Hematopoietic multipotent progenitor cell treated with erythropoietin and hydrocortisone succinate and interleukin-3 and kit ligand, for 4 days (in vitro differentiated cells): ENCODE measurements around the gene PLPPR2.
"Not testable (repeated sequence)": the region's sequence is repeated elsewhere in the genome, so short reads cannot be mapped to it uniquely, and the experiment has no call there.

Experiments
- DNase-seq: peaks from one replicate; pipeline ENCODE4 v3.0.0-alpha.2; 2015

Gene PLPPR2

GRCh38 chr19:11401808-11402543 lies 46.7 kb downstream of the PLPPR2 start:
- no peak for DNase-seq

- DNase-seq, result no peak
These were observed 49.5 kb downstream of the PLPPR2 start for GRCh38 chr19:11404588-11405222.

DNA sequence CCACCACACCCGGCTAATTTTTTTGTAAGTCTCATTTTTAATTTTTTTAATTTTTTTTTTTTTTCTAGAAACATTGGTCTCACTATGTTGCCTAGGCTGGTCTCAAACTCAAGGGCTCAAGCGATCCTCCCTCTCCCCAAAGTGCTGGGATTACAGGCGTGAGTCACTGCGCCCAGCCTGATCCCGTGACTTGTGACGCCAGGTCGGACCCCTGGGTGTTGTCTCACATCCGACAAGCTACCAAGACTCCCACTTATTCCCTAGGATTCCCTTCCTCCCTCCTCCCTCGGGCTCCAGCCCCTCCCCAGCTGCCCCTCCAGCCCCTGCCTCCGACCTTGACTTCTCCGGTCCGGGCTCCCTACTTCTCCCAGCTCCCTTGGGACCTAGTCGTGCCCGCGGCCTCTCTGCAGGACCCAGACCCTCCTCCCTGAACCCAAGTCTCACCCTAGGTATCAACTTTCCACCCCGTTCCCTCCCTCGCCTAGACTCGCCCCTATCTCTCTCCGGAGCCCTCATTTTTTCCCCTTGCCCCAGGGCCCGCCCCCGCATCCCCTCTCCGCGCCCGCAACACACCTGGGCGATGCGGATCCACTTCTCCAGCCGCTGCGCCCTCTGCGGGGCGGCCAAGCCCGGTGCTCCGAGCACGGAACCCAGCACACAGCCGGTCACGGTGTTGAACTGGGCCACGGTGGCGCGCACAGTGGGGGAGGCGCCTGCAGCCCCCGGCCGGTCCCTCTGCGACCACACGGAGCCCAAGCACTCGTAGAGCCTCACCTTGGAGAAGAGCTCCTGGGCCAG lies 50.8 kb downstream of the PLPPR2 start:
- peak; percentile 36 for DNase-seq

- not testable (repeated sequence) for DNase-seq
These were observed 51.5 kb downstream of the PLPPR2 start for GRCh38 chr19:11406703-11407236.

DNA sequence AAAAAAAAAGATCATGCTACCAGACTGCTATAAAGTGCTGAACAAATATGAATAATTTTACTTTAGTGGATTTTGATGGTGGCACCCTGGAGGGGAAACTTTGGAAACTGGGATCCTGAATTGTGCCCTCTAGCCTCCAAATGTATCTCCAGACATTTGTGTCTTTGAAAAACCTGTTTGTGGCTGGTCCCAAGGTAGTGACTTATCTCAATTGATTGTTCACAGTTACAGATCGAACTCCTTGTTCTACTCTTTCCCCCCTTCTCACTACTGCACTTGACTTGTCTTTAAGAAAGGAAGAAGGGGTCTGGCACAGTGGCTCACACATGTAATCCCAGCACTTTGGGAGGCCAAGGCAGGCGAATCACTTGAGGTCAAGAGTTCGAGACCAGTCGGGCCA lies 53.4 kb downstream of the PLPPR2 start:
- DNase-seq, result no peak

DNA sequence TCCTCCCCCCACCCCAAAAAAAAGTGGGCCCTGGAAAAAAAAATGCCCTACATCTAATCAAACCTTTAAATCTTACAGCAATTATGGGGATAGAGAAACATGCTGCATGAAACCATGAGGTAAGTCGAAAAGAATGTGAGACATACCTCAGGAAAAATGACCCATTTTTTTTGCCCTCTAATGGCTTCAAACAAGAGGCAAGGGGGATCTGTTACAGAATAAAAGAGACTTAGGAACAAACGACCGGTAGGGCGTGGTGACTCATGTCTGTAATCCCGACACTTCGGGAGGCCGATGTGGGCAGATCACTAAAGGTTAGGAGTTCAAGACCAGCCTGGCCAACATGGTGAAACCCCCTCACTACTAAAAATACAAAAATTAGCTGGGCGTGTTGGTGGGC lies 55.5 kb downstream of the PLPPR2 start:
- no peak for DNase-seq

DNA sequence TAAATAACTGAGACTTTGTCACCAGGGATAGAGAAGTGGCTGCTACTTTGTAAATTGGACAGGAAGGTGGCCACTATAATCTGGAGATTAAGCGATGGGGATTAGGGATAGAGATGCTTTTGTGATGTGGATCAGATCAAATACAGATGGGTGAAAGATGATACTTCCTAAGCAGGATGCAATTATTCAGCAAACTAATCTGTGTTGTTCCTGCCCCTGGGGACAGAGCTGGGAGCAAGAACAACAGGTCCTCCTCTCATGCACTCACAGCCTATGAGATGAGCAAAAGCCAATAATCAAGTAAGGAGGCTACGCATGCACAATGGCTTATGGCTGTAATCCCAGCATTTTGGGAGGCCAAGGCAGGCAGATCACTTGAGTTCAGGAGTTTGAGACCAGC lies 59.3 kb downstream of the PLPPR2 start:
- no peak for DNase-seq
